Breast epithelium (tissue), 3 donors: Measurements from ENCODE around the gene SEMA4D.

Experiments
- CTCF ChIP-seq, 3 donors: fragments of 450-650 bp; IDR thresholded peaks; one replicate each; pipeline ENCODE4 v1.5.1; 2016 to 2017; ENCODE audit warnings: antibody characterized with exemption in 3 of 3, mild to moderate bottlenecking in 3 of 3, moderate library complexity in 3 of 3
- POLR2AphosphoS5 ChIP-seq, 3 donors: sonication (generic); formaldehyde crosslinking; IDR thresholded peaks; one replicate each; pipeline ENCODE4 v1.6.1; 2017; ENCODE audit warnings: antibody characterized with exemption in 3 of 3

DNA sequence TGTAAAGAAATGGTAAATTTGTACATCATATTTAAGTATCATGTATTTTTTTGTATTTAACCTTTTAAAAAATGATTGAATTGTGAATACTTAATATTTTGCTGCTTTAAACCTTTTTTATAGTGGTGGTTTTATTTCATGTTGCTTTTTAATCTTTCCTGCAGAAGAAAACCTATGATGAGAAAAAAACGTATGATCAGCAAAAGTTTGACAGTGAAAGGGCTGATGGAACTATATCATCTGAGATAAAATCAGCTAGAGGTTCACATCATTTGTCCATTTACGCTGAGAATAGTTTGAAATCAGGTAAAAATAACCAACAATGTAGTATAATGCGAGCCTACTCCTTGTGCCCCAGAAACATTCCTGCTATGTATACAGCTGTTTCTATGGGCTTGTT, 172.2 kb downstream of the SEMA4D start:
- no peak for TF ChIP-seq CTCF (IDR thresholded peaks at IDR 0.05)
- TF ChIP-seq POLR2AphosphoS5 (IDR thresholded peaks at IDR 0.05): no peak
